ENCODE data around the gene NCSTN. TPM values are rescaled to one million over a fixed set of nuclear protein-coding genes. Genes with fewer than 3 reads are reported as not detected.

The NCSTN gene
- total RNA-seq, 2 donors from 2014 or later: 63.3 to 65.6 TPM

DNA sequence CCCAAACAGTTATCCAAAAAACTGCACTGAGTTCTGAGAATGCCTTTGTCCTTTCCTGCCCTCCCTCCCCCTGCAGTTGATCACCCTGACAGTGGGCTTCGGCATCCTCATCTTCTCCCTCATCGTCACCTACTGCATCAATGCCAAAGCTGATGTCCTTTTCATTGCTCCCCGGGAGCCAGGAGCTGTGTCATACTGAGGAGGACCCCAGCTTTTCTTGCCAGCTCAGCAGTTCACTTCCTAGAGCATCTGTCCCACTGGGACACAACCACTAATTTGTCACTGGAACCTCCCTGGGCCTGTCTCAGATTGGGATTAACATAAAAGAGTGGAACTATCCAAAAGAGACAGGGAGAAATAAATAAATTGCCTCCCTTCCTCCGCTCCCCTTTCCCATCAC is 14.9 kb downstream of the NCSTN start:
- H3K4me1 Mint-ChIP-seq: peaks cover 20% of the 10 kb centered on the region
- no peaks in the 10 kb centered on the region for H3K9me3 ChIP-seq (ENCODE audit: control insufficient read depth, low read length, poor library complexity, severe bottlenecking)
- no peaks in the 10 kb centered on the region for H3K27me3 Mint-ChIP-seq
- DNase-seq: no peak
- H3K36me3 Mint-ChIP-seq (ENCODE audit: low read depth): peaks cover 22% of the 10 kb centered on the region
- no peak overlapping the region for H3K4me3 Mint-ChIP-seq
- peak overlapping the region; percentile 24 for H3K27ac Mint-ChIP-seq
- ATAC-seq: no peak

DNA sequence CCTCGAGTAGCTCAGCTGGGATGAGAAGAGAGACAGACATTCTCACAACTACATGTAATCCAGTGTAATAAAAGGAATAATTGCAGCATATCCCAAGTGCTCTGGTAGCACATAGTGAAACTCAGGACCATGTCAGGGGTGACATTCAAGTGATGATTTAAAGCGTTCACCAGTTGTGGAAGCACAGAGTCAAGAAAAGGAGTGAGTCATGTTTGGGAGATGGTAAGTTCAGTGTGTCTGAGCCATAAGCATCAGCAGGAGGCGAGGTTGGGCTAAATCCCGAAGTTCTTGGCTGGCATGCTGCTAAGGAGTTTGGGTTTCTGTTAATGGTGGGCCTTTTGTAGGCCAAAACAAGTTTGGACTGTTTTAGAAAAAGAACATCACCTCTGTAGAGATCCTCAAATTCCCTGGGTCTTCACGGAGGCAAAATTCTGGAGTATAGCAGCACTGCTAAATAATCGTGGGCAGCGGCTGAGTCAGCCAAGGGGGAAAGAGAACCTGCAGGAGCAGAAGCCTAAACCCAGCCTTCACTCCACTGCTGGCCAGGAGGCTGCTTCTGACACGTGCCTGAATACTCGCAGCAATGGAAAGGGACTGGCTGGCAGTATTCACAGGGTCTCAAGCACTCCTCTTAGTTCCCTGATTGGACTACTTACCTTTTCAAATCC is 16.5 kb downstream of the NCSTN start:
- H3K36me3 Mint-ChIP-seq (ENCODE audit: low read depth): peaks cover 19% of the 10 kb centered on the region
- peaks cover 26% of the 10 kb centered on the region for H3K4me1 Mint-ChIP-seq
- no peaks in the 10 kb centered on the region for H3K27me3 Mint-ChIP-seq
- DNase-seq (no peak), ATAC-seq (no peak)
- H3K27ac Mint-ChIP-seq: no peak overlapping the region
- H3K4me3 Mint-ChIP-seq: no peak overlapping the region
- no peaks in the 10 kb centered on the region for H3K9me3 ChIP-seq (ENCODE audit: control insufficient read depth, low read length, poor library complexity, severe bottlenecking)

DNA sequence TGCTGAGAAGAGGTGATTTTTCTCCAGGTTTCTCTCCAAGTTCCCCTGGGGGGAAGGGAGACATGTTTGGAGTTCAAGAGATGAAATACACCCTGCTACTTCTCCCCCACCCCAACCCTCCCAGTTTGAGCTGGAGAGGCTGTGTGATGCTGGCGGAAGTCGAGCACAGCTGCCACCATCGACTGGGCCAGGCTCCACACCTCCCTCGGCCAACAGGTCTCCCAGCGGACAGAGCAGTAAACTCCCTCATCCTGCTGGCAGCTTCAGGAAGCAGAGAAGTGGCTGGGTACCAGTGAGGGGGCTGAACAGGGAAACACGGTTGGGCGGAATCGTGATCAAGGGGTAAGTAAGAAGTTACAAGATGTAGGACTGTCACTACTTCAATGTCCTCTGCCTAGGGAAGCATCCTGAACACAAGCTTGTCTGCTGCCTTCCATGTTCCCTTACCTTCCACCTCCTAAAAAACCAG is 17.1 kb downstream of the NCSTN start:
- ATAC-seq (no peak), DNase-seq (no peak)
- H3K27me3 Mint-ChIP-seq: no peaks in the 10 kb centered on the region
- peak overlapping the region; percentile 66 for H3K27ac Mint-ChIP-seq
- no peak overlapping the region for H3K4me3 Mint-ChIP-seq
- H3K4me1 Mint-ChIP-seq: peaks cover 27% of the 10 kb centered on the region
- no peaks in the 10 kb centered on the region for H3K9me3 ChIP-seq (ENCODE audit: control insufficient read depth, low read length, poor library complexity, severe bottlenecking)
- H3K36me3 Mint-ChIP-seq (ENCODE audit: low read depth): peaks cover 17% of the 10 kb centered on the region

DNA sequence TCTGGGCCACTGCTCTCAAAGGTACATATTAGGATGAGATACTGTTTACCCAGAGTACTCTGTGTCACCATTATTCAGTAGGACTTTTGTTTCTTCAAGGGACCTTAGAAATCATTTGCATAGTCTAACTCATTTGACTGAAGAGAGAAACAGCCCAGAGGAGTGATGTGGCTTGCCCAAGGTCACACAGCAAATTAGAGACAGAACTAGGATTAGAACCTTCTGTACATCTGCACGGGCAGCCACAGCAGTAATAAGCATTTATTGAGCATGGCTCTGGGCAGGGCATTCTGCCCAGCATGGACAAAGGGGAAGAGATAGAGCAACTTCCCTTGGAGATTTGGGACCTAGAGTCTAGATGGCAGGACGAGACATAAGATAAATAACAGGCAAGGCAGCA is 18.0 kb downstream of the NCSTN start:
- DNase-seq (no peak), ATAC-seq (no peak)
- Mint-ChIP-seq H3K27me3 (no peaks in the 10 kb centered on the region), H3K27ac (peak overlapping the region; percentile 66), H3K4me3 (no peak overlapping the region), H3K36me3 (ENCODE audit: low read depth) (peaks cover 13% of the 10 kb centered on the region), H3K4me1 (peaks cover 30% of the 10 kb centered on the region)
- no peaks in the 10 kb centered on the region for H3K9me3 ChIP-seq (ENCODE audit: control insufficient read depth, low read length, poor library complexity, severe bottlenecking)

DNA sequence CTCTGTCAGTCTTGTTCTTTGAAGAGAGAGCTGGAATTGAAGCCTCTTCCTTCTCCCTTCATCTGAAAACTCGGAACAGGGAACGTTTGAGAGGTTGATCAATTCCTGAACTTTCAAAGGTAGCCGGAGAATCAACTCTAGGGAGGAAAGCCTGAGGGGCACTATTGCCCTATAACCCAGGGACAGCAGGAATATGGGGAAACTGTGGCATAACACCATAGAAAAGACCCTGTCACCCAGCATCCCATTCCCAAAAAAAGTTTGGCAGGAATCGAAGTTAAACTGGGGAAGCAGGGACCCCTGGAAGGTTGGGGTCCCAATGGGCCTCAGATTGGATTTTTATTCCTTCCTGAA is 18.6 kb downstream of the NCSTN start:
- H3K4me1 Mint-ChIP-seq: peaks cover 30% of the 10 kb centered on the region
- H3K27me3 Mint-ChIP-seq: no peaks in the 10 kb centered on the region
- peak overlapping the region; percentile 82 for H3K27ac Mint-ChIP-seq
- H3K4me3 Mint-ChIP-seq: no peak overlapping the region
- H3K36me3 Mint-ChIP-seq (ENCODE audit: low read depth): peaks cover 9% of the 10 kb centered on the region
- H3K9me3 ChIP-seq (ENCODE audit: control insufficient read depth, low read length, poor library complexity, severe bottlenecking): no peaks in the 10 kb centered on the region
- DNase-seq (no peak), ATAC-seq (no peak)

DNA sequence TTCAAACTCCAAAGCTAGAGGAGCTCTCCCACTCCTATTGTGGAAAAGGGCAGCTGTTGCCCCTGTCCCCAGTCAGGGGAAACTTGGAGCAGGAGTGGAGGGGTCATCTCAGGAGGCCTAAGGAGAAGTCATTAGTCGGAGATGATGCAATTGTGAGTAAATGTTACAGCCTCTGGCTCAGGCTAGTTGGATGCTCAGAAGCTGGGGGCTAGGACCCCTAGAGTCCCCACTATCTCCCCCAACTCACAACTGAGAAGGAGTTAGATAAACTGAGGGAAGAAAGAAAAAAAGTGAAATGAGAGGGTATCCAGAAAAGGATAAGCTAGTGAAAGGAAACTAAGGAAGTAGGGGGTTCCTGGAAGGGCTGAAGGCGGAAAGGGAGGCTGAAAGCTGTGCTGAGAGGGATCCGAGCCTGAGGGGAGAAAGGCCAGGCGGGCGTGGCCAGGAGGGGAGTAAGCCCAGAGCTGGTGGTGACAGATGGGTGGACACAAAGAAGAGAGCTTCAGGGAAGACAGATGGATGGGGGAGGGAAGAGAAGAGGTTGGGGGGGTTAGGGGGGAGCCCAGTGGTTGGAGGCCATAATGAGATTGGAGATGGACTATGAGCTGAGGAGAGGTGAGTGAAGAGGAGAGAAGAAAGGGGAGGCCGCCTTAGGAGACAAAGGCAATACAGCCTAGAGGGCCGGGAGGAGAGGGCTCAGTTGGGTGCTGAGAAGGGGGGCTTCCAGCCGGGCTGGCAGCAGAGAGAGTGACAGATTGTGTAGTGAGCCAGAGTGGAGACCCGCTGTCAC is 19.2 kb downstream of the NCSTN start:
- H3K27ac Mint-ChIP-seq: peak overlapping the region; percentile 82

DNA sequence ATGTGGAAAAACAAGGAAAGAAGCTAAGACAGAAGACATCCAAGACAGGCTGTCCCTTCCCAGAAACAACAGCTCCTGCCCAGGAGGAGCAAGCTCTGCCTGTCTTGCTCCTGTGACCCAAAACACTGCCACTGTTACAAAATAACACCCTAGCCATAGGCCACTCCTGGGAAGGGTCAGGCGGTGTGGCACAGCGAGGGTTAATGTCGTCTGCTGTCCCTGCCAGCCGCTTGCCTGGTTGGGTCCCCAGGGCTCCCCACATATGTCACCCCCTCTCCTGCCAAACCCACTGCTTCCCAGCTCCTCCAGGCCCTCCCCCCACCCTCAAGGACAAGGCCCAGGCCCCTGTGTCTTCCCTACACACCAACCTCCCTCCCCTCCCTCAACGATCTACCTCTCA is 19.8 kb downstream of the NCSTN start:
- H3K4me3 Mint-ChIP-seq: no peak overlapping the region

More for the DNA sequence above, 19.2 kb downstream of the NCSTN start:
- no peak for DNase-seq
- H3K4me3 Mint-ChIP-seq: no peak overlapping the region
- H3K36me3 Mint-ChIP-seq (ENCODE audit: low read depth): peaks cover 9% of the 10 kb centered on the region
- no peaks in the 10 kb centered on the region for H3K27me3 Mint-ChIP-seq
- no peak for ATAC-seq
- no peaks in the 10 kb centered on the region for H3K9me3 ChIP-seq (ENCODE audit: control insufficient read depth, low read length, poor library complexity, severe bottlenecking)
- H3K4me1 Mint-ChIP-seq: peaks cover 30% of the 10 kb centered on the region

DNA sequence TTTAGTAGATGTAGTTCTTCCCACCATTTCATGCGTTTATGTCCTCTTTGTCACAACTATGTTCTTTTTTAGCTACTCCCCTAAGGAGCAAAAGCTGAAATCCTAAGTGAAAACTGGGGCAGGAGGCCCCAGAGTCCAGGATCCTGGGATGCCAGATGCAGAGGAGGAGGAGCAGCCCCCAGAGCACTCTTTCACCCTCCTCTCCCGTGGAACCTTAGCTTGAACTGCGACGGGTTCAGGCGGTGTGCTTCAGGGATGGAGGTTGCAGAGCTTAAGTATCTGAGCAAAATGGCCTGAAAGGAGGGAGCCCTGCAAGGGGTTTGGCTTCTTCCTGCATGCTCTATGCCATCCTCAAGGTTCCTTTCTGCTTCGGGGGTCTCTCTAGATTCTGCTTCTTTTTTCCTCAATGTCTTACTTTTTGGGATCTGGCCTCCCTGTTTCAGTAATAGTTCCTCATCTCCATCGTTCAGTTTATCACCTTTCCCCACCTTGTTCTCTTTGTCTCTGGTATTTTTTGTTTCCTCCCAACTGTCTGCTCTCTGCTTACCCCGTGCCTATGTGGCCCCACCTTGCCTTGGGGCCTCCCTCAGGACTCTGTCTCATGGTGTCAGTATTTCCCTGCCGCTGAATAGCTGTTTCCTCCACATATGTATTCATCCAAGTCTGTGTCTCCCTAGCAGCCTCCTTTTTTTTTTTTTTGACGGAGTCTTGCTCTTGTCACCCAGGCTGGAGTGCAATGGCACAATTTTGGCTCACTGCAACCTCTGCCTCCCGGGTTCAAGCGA is 21.0 kb downstream of the NCSTN start:
- Mint-ChIP-seq H3K27me3 (no peaks in the 10 kb centered on the region), H3K4me1 (peaks cover 25% of the 10 kb centered on the region)

More for the DNA sequence above, 19.8 kb downstream of the NCSTN start:
- no peaks in the 10 kb centered on the region for H3K27me3 Mint-ChIP-seq
- ATAC-seq (no peak), DNase-seq (no peak)
- H3K36me3 Mint-ChIP-seq (ENCODE audit: low read depth): peaks cover 8% of the 10 kb centered on the region
- peak overlapping the region; percentile 82 for H3K27ac Mint-ChIP-seq
- H3K9me3 ChIP-seq (ENCODE audit: control insufficient read depth, low read length, poor library complexity, severe bottlenecking): no peaks in the 10 kb centered on the region
- H3K4me1 Mint-ChIP-seq: peaks cover 29% of the 10 kb centered on the region

DNA sequence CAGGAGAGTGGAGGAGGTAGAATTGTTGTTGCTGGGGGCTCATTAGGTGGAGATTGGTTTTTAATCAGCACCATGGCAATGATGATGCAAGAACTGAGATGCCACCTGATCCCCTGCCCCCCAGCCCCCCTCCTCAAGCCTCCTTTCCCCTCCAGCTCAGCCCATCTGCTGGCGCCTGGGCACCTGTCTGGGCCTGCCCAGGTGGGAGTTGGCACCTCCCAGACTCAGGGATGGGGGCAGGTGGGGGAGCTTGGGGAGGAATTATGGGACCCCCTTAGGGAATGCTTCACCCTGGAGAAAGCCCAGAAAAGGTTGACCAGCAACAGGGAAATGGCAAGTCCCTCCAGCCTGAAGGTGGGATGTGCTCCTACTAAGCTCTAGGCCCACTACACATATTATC is 22.1 kb downstream of the NCSTN start:
- Mint-ChIP-seq H3K4me1 (peaks cover 25% of the 10 kb centered on the region), H3K27me3 (no peaks in the 10 kb centered on the region), H3K27ac (no peak overlapping the region), H3K4me3 (no peak overlapping the region), H3K36me3 (ENCODE audit: low read depth) (no peaks in the 10 kb centered on the region)
- DNase-seq (no peak), ATAC-seq (no peak)
- H3K9me3 ChIP-seq (ENCODE audit: control insufficient read depth, low read length, poor library complexity, severe bottlenecking): no peaks in the 10 kb centered on the region

More for the DNA sequence above, 21.0 kb downstream of the NCSTN start:
- H3K9me3 ChIP-seq (ENCODE audit: control insufficient read depth, low read length, poor library complexity, severe bottlenecking): no peaks in the 10 kb centered on the region
- Mint-ChIP-seq H3K27ac (peak overlapping the region; percentile 82), H3K4me3 (no peak overlapping the region), H3K36me3 (ENCODE audit: low read depth) (peaks cover 2% of the 10 kb centered on the region)
- DNase-seq: no peak
- ATAC-seq: no peak

DNA sequence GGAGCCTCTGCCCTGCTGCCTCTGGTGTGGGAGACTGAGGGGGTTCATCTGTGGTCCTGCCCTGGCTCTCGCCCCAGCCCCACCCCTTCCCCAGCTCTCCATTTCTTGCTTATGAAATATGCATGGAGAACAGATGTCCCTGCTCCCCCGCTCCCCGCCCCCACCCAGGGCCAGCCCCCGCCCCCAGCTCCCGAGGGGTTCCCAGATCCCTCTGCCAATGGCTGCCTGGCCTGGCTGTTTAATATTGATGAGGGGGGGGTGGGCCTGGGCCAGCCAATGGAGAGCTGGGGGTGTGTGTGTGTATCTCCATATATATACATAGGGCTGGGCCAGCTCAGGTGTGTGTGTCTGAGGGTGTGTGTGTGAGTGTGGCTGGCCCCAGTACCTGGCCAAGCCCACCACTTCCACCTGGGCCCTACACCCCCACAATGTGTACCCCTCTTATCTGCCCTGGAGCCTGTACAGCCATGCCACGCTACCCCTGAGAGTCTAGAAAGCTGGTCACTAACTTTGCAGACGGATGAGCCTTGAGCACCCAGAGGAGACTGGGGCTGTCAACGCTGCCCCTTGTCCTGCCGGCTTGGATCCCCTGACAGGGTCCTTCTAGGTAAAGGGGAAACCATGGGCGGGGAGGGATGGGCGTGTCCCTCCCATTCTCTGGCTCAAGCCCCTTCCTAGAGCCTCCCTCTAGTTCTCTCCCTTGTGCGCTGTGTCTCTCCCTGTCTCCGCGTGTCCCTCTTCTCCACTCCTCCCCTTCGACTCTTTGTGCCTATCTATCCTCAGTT is 23.7 kb downstream of the NCSTN start, which contains the start of gene NHLH1:
Gene NHLH1 (plus strand): TSS at position 341 of the 785 bp plus-strand sequence. CDS start 3,661 bp downstream, outside the sequence.
- no peaks in the 10 kb centered on the region for H3K36me3 Mint-ChIP-seq (ENCODE audit: low read depth)
- DNase-seq (no peak), ATAC-seq (no peak)
- H3K27me3 Mint-ChIP-seq: no peaks in the 10 kb centered on the region
- no peak within 1 kb of the TSS for H3K4me3 Mint-ChIP-seq
- no peaks in the 10 kb centered on the region for H3K9me3 ChIP-seq (ENCODE audit: control insufficient read depth, low read length, poor library complexity, severe bottlenecking)
- peaks cover 23% of the 10 kb centered on the region for H3K4me1 Mint-ChIP-seq
- H3K27ac Mint-ChIP-seq: peak within 1 kb of the TSS; percentile 29

DNA sequence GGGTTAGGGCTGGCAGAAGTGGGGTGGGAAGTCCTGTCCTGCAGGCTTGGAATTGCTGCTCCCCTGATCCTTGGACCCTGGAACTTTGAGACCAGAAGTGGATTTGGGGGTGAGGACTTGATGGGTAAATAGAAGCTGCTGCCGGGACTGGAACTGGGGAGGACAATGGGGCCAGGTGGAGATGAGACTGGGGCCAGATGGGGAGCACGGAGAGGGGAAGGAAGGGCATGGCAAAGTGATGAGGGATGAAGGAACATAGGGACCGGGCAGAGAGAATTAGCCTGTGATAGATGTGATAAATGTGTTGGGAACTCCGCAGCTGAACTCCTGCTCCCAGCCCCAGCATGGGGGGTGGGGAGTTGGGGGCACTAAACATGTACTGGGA is 24.3 kb downstream of the NCSTN start:
- ATAC-seq (no peak), DNase-seq (no peak)
- peak overlapping the region; percentile 29 for H3K27ac Mint-ChIP-seq
- peaks cover 19% of the 10 kb centered on the region for H3K4me1 Mint-ChIP-seq
- no peaks in the 10 kb centered on the region for H3K9me3 ChIP-seq (ENCODE audit: control insufficient read depth, low read length, poor library complexity, severe bottlenecking)
- no peaks in the 10 kb centered on the region for H3K27me3 Mint-ChIP-seq
- H3K4me3 Mint-ChIP-seq: no peak overlapping the region
- no peaks in the 10 kb centered on the region for H3K36me3 Mint-ChIP-seq (ENCODE audit: low read depth)

DNA sequence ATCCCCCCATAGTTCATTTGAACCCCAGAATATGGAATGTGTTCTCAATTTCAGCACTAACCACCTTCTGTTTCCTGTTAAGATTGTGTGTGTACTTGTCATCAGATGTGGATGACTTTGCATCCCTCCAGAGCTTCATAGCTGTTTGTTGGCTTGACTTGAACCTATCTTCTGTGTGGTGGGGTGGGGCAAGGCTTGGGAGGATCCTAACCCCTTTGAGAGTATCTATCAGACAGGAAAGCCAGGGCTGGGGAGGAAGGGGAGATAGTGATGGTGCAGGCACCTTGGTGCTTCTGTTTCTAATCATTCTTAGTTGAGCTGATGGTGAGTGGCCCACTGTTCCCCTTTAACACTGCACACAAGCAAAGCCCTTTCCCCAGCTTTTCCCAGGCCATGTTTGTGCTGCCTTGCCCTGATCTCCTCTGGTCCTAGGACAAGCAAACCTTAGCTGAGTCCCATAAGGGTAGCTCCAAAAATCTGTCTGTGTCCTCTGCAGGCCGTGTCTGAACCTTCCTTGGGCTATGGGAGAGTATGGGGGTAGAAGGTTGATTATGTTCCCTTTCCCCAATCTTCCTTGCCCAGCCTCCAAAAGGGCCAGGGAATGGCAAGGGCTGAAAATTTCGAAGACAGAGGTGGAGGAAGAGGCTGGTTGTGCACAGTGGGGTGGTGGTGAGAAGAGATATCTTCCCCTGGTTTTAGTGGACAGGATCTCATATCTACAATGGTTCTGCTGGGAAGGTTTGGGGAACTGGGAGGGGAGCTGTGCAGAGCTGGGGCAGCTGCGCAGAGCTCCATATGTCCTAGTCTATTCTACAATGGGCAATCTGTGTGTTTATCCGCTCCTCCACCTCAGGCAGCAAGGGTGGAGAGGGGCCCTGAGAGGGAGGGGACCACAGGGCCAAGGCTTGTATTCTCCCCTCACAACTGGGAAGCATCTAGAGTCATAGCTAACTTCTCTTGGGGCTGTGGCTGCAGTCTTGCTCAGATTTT is 25.0 kb downstream of the NCSTN start:
- Mint-ChIP-seq H3K4me3 (no peak overlapping the region), H3K27me3 (no peaks in the 10 kb centered on the region), H3K4me1 (peaks cover 16% of the 10 kb centered on the region), H3K27ac (no peak overlapping the region), H3K36me3 (ENCODE audit: low read depth) (no peaks in the 10 kb centered on the region)
- DNase-seq (no peak), ATAC-seq (no peak)
- H3K9me3 ChIP-seq (ENCODE audit: control insufficient read depth, low read length, poor library complexity, severe bottlenecking): no peaks in the 10 kb centered on the region

Data from T-helper 17 cell (primary cell).